PC-3 (cell line): ENCODE data around the gene KAZN.

ENCODE experiments used
- CTCF ChIP-seq: fragments of 300-600 bp; sonication (generic); conservative IDR thresholded peaks from 2 replicates; pipeline ENCODE4 v1.5.1; 2017; ENCODE audit warnings: antibody characterized with exemption, low read depth, mild to moderate bottlenecking, low read length
- EZH2 ChIP-seq: fragments of 300-600 bp; sonication (generic); IDR thresholded peaks from one replicate; pipeline ENCODE4 v1.6.1; 2017; ENCODE audit warnings: antibody characterized with exemption, mild to moderate bottlenecking, low read length; ENCODE audit not compliant: unreplicated experiment
- EZH2phosphoT487 ChIP-seq: fragments of 300-600 bp; sonication (generic); IDR thresholded peaks from 2 replicates; pipeline ENCODE4 v1.6.1; 2018; ENCODE audit warnings: mild to moderate bottlenecking, antibody characterized with exemption, low read length, borderline replicate concordance

GRCh38 chr1:14971221-14971620 lies 372.7 kb downstream of the KAZN start:
- TF ChIP-seq EZH2 (no peak), CTCF (no peak), EZH2phosphoT487 (no peak)
